Adrenal gland (tissue), 5 donors: Measurements from ENCODE around the gene RBFOX1.

Source experiments
- CTCF ChIP-seq, 6 experiments: fragments of 450-650 bp in 4 of 6; fragments of 200-600 bp in 2 of 6; sonication (generic) in 1 of 6; IDR thresholded peaks; 1 replicate in 5 of 6; 2 replicates in 1 of 6; pipeline versions ENCODE4 v1.5.1 to v1.8.0; 2016 to 2021; ENCODE audit warnings: antibody characterized with exemption in 6 of 6, mild to moderate bottlenecking in 2 of 6, moderate library complexity in 1 of 6
- POLR2A ChIP-seq, 2 donors: fragments of 450-650 bp; IDR thresholded peaks; one replicate each; pipeline ENCODE4 v1.6.1; 2017; ENCODE audit warnings: antibody characterized with exemption in 2 of 2, mild to moderate bottlenecking in 2 of 2, moderate library complexity in 1 of 2
- donor health status: DM: no; HTN: no; CAD: no.

- no peak for TF ChIP-seq CTCF (IDR thresholded peaks at IDR 0.05)
- no peak for TF ChIP-seq POLR2A (IDR thresholded peaks at IDR 0.05)
Measured at GRCh38 chr16:7731141-7731540, 398.5 kb downstream of the RBFOX1 start.
